ENCODE data around the gene E2F6. TPM values are rescaled to one million over a fixed set of nuclear protein-coding genes. Genes with fewer than 3 reads are reported as not detected.

E2F6 gene
- polyA plus RNA-seq, 1 of the 3 experiments (the other 2 are of a cell fraction): 15.3 TPM

GRCh38 chr2:11411244-11411643 is 54.7 kb downstream of the E2F6 start:
- H3K9me3 ChIP-seq: no peaks in the 10 kb centered on the region
- no peaks in the 10 kb centered on the region for H3F3A ChIP-seq (replicated peaks; ENCODE audit: insufficient read depth)
- H2AFZ ChIP-seq (ENCODE audit: low read depth): peak overlapping the region; percentile 91; the same call in 1 of the 2 replicates
- no peaks in the 10 kb centered on the region for H3K36me3 ChIP-seq (replicated peaks in 1 of 2; ENCODE audit: control insufficient read depth in 1 of 2, insufficient read depth in 2 of 2, low read length in 1 of 2)
- no peak overlapping the region for H3K9ac ChIP-seq
- H3K79me2 ChIP-seq (ENCODE audit: insufficient read depth): no peaks in the 10 kb centered on the region
- no peaks in the 10 kb centered on the region for H3K27me3 ChIP-seq (ENCODE audit: insufficient read depth)
- CTCF ChIA-PET: interaction anchor here (0.7 to 18.9 kb wide), 83 partner anchors 10 to 619 kb away, joined by 3 to 294 read pairs (median 5); partner anchors contain the start of genes ROCK2 and SLC66A3
- no peaks in the 10 kb centered on the region for H3K9me2 ChIP-seq
- H3K4me1 ChIP-seq (ENCODE audit: control insufficient read depth in 1 of 2, insufficient read depth in 2 of 2, low read depth in 1 of 2, low read length in 1 of 2): peaks cover 0 to 9% of the 10 kb centered on the region in 2 experiments; a peak in 2 of 4 replicates
- H3K4me3 ChIP-seq (ENCODE audit: low read depth in 2 of 2, low read length in 1 of 2): peak overlapping the region in 1 of 2 experiments; percentile 46; a peak in 1 of 4 replicates
- TF ChIP-seq RAD21 (IDR thresholded peaks at IDR 0.05; ENCODE audit: low read length) (no peak), REST (IDR thresholded peaks at IDR 0.05; ENCODE audit: low read depth, low read length) (no peak), TCF12 (IDR thresholded peaks at IDR 0.05) (no peak), RFX5 (IDR thresholded peaks at IDR 0.05; ENCODE audit: low read length) (no peak), POLR2AphosphoS5 (IDR thresholded peaks at IDR 0.05; ENCODE audit: low read depth, low read length) (no peak), CTCF (IDR thresholded peaks at IDR 0.05) (no peak), USF1 (IDR thresholded peaks at IDR 0.05; ENCODE audit: borderline replicate concordance, low read depth) (no peak), GABPA (IDR thresholded peaks at IDR 0.05; ENCODE audit: low read depth) (no peak), USF2 (IDR thresholded peaks at IDR 0.05; ENCODE audit: borderline replicate concordance, low read depth, low read length) (no peak), MAX (IDR thresholded peaks at IDR 0.05; ENCODE audit: low read depth) (no peak), SMC3 (IDR thresholded peaks at IDR 0.05; ENCODE audit: low read depth, low read length) (no peak), EZH2phosphoT487 (IDR thresholded peaks at IDR 0.05; ENCODE audit: borderline replicate concordance, low read depth) (no peak), PBX3 (IDR thresholded peaks at IDR 0.05) (no peak)
- 100% methylated on average over 1 of the region's 1 CpG for WGBS (ENCODE audit: low lambda C conversion rate)
- H4K20me1 ChIP-seq (ENCODE audit: insufficient read depth): no peaks in the 10 kb centered on the region
- POLR2A ChIA-PET: interaction anchor here (1.1 to 1.8 kb wide), 3 partner anchors 67 to 279 kb away, joined by 3 to 8 read pairs (median 5); partner anchors contain the start of gene ROCK2
- no peak overlapping the region for H3K27ac ChIP-seq (ENCODE audit: low read depth in 2 of 2, low read length in 1 of 2)
- DNase-seq: no peak
- H3K4me2 ChIP-seq: peak overlapping the region; percentile 52; the same call in 1 of the 2 replicates

Measured in SK-N-SH (cell line).